AG09319 (cell line): ENCODE data around the gene SERINC3.

Experiments used
- DNase-seq: peaks from one replicate; pipeline ENCODE4 v3.0.0-alpha.2; 2010; ENCODE audit warnings: low read depth; ENCODE audit errors: extremely low read depth
- CTCF ChIP-seq: IDR thresholded peaks from 2 replicates; pipeline ENCODE4 v1.5.1; 2011; ENCODE audit warnings: low read depth, mild to moderate bottlenecking, inconsistent platforms, low read length, moderate library complexity

SERINC3 gene

GRCh38 chr20:44465001-44465560 lies 56.8 kb downstream of the SERINC3 start:
- TF ChIP-seq CTCF: no peak
- no peak for DNase-seq

- no peak for TF ChIP-seq CTCF
- DNase-seq: no peak
Observed at GRCh38 chr20:44464514-44464913, 57.4 kb downstream of the SERINC3 start.

- DNase-seq: no peak
- TF ChIP-seq CTCF: no peak
Observed at GRCh38 chr20:44463466-44463865, 58.4 kb downstream of the SERINC3 start.

GRCh38 chr20:44461803-44462174 lies 60.1 kb downstream of the SERINC3 start:
- no peak for TF ChIP-seq CTCF
- DNase-seq: no peak

- TF ChIP-seq CTCF: no peak
- DNase-seq: no peak
Observed at GRCh38 chr20:44461142-44461802, 60.6 kb downstream of the SERINC3 start.

GRCh38 chr20:44460795-44461141 lies 61.1 kb downstream of the SERINC3 start:
- peak; percentile 38 for TF ChIP-seq CTCF
- peak; percentile 4 for DNase-seq

- TF ChIP-seq CTCF: no peak
- no peak for DNase-seq
Observed at GRCh38 chr20:44459271-44459670, 62.6 kb downstream of the SERINC3 start.
